BJ (cell line): Measurements from ENCODE around the gene AGXT. TPM values are rescaled to one million over a fixed set of nuclear protein-coding genes. Genes with fewer than 3 reads are reported as not detected.

Experiments
- CTCF ChIA-PET: fragments of 350-600 bp; formaldehyde crosslinking; extraction: SDS; loops from one replicate; lab custom pipeline; 2021; ENCODE audit warnings: antibody characterized with exemption, inconsistent platforms; lab: Yijun Ruan, JAX
- POLR2A ChIA-PET: fragments of 300-600 bp; sonication (Branson Sonifier 250); formaldehyde crosslinking; extraction: SDS; loops from one replicate; lab custom pipeline; 2021; ENCODE audit warnings: antibody characterized with exemption; lab: Charles Lee
- DNase-seq: peaks from one replicate; pipeline ENCODE4 v3.0.0-alpha.2; 2011; ENCODE audit warnings: low read depth
- H3K27me3 ChIP-seq: 2 replicates; pipeline ENCODE4 v1.6.0; 2011; ENCODE audit warnings: low read length; ENCODE audit not compliant: control insufficient read depth, insufficient read depth
- H3K36me3 ChIP-seq: 2 replicates; pipeline ENCODE4 v1.5.1; 2011; ENCODE audit warnings: low read length; ENCODE audit not compliant: control insufficient read depth, insufficient read depth
- H3K4me3 ChIP-seq: 2 replicates; pipeline ENCODE4 v1.5.1; 2011; ENCODE audit warnings: low read depth, mild to moderate bottlenecking, control low read depth, low read length
- polyA plus RNA-seq: library from polyadenylated mRNA; depleted of rRNA; stranded (reverse); fragments of >200 nt; gene quantifications from 2 replicates; pipeline ENCODE4 v1.2.3, GENCODE V29; 2011
- TF ChIP-seq, protein P1 (sequence below): IDR thresholded peaks from 2 replicates; pipeline ENCODE4 v1.5.1; 2011; ENCODE audit warnings: low read depth, mild to moderate bottlenecking, control low read depth, inconsistent platforms, low read length, moderate library complexity; ENCODE audit not compliant: insufficient read depth

The AGXT gene
- polyA plus RNA-seq, 1 experiment = not detected

DNA sequence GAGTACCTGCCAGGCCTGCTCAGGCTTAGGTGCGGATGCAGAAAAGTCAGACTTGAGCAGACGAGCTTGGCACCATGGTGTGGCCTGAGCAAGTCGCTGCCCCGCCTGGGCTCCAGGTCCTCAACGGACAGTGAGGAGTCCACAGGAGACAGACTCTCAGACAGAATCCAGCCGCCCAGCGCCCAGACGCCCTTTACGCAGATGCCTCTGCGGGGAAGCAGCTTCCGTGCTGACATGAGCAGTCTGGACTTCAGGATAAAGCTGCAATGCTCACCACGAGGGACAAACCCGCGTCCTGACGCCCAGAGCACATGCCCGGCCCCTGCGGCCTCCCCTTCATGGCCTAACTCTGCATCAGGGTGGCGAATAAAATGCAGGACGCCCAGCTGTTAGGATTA, 30.8 kb downstream of the AGXT start:
- Histone ChIP-seq H3K4me3 (no peak overlapping the region), H3K27me3 (peaks cover 2% of the 10 kb centered on the region; the same call in 1 of the 2 replicates), H3K36me3 (no peaks in the 10 kb centered on the region)
- no peak for DNase-seq
- CTCF ChIA-PET = interaction anchor here (0.7 to 2.8 kb wide), 4 partner anchors 10 to 15 kb away, joined by 3 to 18 read pairs (median 4); no protein-coding TSS in a partner anchor
- TF ChIP-seq, protein P1, sequence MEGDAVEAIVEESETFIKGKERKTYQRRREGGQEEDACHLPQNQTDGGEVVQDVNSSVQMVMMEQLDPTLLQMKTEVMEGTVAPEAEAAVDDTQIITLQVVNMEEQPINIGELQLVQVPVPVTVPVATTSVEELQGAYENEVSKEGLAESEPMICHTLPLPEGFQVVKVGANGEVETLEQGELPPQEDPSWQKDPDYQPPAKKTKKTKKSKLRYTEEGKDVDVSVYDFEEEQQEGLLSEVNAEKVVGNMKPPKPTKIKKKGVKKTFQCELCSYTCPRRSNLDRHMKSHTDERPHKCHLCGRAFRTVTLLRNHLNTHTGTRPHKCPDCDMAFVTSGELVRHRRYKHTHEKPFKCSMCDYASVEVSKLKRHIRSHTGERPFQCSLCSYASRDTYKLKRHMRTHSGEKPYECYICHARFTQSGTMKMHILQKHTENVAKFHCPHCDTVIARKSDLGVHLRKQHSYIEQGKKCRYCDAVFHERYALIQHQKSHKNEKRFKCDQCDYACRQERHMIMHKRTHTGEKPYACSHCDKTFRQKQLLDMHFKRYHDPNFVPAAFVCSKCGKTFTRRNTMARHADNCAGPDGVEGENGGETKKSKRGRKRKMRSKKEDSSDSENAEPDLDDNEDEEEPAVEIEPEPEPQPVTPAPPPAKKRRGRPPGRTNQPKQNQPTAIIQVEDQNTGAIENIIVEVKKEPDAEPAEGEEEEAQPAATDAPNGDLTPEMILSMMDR = no peak
- POLR2A ChIA-PET = no interaction called here

DNA sequence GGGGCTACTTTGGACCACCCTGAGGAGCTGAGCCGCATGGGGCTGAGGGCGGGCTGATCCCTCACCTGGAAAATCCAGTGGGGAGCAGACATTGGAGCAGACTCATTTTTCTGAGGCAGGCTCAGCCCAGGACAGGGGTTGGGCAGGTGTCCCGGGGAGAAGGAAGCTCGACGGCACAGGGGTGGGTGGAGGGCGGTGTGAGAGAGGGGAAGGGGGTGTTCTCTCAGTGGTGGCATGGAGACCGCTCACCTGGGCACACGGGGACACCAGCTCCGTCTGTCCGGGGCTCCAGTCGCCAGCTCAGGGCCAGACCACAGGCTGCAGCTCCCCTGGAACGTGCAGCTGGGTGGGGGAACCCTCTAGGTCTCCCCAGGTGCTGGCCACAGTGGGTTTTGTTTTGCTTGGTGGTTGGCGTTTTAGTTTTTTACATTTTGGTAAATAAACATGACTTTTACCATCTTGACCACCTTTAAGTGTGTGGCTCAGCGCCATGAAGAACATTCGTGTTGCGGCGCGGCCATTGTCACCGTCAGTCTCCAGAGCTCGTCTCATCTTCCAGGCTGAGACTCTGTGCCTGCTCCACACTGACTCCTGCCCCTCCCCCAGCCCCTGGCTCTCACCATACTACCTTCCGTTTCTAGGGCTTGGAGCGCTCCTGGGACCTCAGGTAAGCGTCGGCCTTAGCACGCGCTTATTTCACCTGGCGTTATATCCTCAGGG, 31.7 kb downstream of the AGXT start:
- Histone ChIP-seq H3K27me3 (peaks cover 2% of the 10 kb centered on the region; the same call in 1 of the 2 replicates), H3K4me3 (no peak overlapping the region), H3K36me3 (no peaks in the 10 kb centered on the region)
- TF ChIP-seq, protein P1 = no peak
- ChIA-PET CTCF (interaction anchor here (1.2 to 2.8 kb wide), 2 partner anchors 13 to 14 kb away, joined by 6 to 18 read pairs; no protein-coding TSS in a partner anchor), POLR2A (no interaction called here)
- DNase-seq = no peak

DNA sequence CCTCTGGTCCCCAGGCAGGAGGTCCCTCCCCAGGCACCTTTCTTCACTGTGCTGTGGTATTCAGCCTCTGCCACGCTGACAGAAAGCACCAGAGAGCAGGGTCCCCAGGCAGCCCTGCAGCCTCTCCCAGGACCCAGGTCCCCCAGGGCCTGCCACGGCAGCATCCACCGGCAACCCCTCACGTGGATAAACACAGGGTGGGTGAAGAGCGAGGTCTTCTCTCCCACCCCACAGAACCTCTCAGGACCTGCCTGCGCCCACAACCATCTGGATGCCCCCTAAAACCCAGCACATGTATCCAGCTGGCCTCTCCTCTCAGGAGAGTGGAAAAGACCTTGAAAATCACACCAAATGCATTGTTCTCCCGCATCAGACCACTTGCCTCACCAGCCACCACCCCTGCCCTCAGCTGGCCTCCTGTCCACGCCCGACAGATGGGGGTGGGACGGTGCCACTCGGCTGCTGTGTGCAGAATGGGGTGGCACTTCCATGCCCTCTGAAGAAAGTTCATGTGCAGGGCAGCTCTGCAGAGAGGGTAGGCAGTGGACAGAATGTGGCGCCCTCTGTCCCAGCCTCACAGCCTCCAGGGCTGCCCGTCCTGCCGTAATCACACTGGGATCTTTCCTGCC, 33.5 kb downstream of the AGXT start:
- no peak for DNase-seq
- POLR2A ChIA-PET = no interaction called here
- no peaks in the 10 kb centered on the region for H3K36me3 ChIP-seq
- CTCF ChIA-PET = no interaction called here
- no peak overlapping the region for H3K4me3 ChIP-seq
- TF ChIP-seq, protein P1 = no peak
- peaks cover 8% of the 10 kb centered on the region; the same call in 1 of the 2 replicates for H3K27me3 ChIP-seq

DNA sequence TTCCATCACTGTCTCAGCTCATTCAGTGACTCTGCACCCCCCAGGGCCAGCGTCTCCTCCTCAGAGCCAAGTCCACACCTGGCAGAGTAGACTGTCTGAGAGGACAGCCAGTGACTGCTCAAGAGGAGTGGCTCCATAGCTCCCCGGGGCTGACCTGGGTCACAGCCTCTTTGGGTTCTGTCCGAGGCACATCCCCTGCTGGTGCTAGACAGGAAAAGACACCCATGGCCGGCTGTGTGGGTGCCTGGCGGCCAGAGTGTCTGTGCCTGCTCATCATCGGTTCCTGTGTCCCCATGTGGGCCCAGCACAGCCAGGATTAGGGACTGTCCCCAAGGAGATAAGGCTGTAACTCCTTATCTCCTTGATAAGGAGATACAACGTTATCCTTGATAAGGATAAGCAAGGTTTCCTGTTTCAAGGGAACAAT, 34.0 kb downstream of the AGXT start:
- ChIA-PET CTCF (no interaction called here), POLR2A (no interaction called here)
- H3K27me3 ChIP-seq = peaks cover 11% of the 10 kb centered on the region
- no peak overlapping the region for H3K4me3 ChIP-seq
- no peak for DNase-seq
- TF ChIP-seq, protein P1 = no peak
- no peaks in the 10 kb centered on the region for H3K36me3 ChIP-seq
